Fibroblast of the conjunctiva (primary cell): ENCODE measurements around the gene AWAT2.
"Not testable (repeated sequence)": the region's sequence is repeated elsewhere in the genome, so short reads cannot be mapped to it uniquely, and the experiment has no call there.

ENCODE experiments used
- DNase-seq: peaks from one replicate; pipeline ENCODE4 v3.0.0-alpha.2; 2010; ENCODE audit warnings: low read depth

The AWAT2 gene

DNA sequence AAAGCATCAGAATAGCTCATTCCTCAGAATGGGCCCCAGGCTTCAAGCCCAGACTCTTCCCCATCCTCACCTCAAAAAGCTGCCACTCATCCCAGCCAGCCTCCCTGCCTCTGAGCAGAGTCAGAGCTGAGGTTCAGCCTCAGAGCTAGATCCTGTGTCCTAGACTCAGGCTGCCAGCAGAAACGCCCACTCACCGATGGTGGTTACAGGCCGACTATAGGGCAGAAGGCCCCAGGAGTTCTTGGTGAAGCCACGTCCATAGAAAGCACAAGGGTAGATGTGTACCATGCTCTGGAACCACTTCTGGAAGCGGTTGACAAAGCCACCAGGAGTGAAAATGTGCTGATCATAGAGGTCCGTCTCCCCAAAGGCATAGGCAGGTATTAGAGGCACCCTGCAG lies 7.7 kb downstream of the AWAT2 start:
- no peak for DNase-seq

DNA sequence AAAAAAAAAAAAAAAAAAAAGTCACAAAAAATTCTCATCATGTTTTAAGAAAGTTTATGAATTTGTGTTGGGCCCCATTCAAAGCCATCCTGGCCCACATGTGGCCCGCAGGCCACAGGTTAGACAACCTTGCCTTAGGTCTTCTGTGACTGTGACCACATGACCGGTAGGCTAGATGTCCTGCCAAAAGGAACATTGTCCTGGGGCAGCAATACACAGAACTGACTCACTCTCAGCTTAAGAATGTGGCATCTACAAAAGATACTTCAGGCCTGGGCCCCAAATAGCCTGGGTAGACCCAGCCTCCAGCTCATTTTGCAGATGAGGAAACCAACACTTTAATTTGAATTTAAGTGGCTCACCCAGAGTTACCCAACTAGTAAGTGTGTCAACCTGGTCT lies 10.0 kb downstream of the AWAT2 start:
- no peak for DNase-seq

DNA sequence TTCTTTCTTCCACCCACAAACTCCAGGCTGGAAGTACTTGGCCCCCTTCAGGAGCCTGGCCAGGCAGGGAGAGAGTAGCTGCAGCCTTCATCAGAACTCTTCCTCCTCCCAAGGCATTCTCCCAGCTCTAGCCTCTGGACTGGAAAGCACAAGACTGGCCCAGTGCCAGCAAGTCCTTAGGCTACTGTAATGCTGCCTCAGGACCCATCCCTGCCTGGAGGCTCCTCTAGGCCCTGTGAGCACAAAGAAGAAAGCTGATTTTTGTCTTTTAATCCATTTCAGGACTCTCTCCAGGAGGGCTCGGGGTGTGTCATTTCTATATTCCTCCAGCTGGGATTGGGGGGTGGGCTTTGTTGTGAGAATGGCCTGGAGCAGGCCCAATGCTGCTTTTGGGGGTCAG lies 10.8 kb downstream of the AWAT2 start:
- no peak for DNase-seq

DNA sequence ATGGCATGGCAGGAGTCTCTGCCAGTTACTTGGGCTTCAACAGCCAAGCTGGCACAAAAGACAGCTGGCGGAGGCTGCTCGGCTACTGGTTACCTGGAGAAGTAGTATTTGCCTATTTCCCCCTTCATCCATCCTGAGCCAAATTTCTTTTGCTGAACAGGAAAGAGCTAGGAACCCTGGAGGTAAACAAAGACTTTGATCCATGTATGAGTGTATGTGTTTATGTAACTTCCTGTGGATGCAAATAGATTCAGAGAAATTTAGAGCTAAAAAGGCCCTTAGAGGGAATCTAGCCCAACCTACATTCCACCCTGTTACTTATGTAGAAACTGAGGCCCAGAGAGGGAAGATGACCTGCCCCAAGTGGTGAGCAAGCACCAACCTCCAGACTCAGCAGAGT lies 11.2 kb downstream of the AWAT2 start:
- no peak for DNase-seq

DNA sequence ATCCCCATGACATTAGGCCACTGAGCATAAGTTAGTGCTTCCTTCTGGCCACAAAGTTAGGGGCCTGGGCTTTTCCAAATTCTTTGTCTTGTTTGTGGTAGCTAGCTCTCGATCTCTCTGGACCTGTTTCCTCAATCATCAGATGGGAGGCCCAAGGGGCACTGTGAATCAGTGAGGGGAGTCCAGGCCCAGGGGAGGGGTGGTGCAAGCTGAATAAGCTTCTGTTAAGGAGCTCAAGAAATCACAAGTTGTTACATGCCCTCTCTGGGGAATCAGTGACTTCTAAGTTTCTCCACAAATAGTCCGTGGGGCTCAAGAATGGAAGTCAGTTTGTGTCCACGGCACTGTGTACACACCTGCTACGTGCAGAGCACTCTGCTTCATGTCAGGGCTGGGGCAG lies 15.1 kb downstream of the AWAT2 start:
- no peak for DNase-seq

DNA sequence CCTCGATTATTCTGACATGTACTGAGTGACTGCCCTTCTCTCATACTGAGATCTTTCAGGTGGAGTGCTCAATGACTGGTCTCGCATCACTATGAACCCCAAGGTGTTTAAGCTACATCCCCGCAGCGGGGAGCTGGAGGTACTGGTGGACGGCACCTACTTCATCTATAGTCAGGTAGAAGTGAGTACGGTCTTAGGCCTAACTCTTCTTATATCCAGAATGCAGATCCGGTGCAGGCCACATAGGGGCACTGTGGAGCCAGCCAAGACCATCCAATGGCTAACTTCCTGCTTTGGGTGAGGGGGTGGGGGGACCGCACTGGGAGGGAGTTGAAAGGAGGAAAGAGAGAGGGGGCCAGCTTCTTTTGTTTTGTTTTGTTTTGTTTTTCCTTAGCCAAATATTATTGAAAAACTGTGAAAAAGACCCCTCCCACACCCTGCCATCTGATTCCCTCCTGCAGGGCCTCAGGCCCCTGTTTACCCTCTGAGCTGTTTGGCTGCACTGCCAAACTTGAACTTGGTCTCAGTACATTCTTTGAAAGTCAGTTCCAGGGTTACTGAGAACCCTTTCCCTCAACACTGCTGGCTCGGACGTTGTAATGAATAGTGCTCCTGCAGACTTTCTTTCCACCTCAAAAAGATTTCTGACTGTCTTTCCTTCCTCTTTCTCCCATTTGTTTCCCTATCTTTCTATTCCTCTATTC lies 16.2 kb downstream of the AWAT2 start:
- DNase-seq: no peak

DNA sequence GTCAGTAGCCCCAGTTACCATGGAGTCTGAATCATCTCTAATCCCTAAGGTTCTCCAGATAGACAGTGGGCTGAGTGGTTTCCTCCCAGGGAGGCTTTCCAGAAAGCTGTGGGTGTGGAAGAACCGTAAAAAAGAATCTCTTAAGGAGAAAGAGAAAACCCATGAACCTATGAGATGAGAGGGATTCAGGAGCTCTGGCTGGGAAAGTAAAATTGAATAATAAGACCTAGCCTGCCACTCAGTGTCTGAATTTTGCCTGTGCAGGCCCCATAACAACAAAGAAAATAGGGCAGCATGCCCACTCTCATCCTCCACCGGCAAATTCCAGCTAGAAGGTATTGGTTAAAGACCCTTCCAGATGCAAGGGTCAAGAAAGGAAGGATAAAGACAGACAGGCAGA lies 16.9 kb downstream of the AWAT2 start:
- DNase-seq: no peak

DNA sequence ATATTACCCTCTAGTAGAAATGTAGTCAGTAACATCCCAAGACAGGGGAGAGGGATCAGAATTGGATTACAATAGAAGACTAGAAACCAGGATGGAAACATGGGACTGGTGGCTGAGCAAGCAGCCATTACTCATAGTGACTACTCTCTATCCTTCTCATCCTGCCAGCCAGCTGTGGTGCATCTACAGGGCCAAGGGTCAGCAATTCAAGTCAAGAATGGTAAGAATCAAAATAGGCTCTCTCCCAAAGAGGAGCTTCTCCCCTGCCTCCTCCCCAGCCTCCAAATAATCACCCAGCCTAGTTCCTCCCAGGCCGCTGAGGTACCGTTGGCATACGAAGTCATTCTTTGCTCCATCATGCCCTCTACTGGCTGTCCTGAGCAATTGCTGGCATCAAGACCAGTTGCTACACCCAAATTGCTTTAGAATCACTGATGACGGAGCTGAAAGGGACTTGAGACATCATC lies 19.4 kb downstream of the AWAT2 start:
- DNase-seq: peak; percentile 48

DNA sequence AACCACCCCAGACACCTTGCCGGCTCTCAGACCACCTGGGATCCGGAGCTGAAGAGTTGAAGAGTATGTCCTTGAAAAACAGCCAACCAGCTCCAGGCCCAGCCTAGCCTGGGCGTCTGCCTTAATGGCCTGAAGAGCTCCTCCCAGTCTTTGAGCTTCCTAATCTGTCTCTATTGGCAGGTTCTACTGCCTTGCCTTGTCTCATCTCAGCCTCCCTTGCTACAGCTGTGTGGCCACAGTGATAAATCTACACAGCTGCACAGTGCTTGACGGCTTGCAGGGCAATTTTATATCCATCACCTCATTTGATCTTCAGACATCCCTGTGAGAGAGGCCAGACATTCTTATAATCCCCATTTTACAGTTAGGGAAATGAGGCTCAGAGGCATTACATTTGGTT lies 19.9 kb downstream of the AWAT2 start:
- no peak for DNase-seq

DNA sequence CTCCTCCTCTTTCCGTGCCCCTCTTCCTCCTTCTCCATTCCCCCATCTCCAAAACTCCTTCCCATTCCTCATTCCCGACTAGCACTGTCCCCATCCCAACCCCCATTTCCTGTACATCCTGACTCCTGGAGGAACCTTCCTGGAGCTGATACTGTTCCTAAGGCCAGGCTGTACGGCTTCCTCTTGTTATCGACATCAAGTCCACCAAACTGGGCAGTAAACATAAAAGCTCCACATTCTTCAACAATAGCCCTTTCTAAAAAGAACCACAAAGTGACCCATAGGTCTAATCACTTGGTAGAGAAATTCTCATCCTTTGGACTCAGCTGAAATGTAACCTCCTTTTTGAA lies 22.9 kb downstream of the AWAT2 start:
- DNase-seq: no peak

DNA sequence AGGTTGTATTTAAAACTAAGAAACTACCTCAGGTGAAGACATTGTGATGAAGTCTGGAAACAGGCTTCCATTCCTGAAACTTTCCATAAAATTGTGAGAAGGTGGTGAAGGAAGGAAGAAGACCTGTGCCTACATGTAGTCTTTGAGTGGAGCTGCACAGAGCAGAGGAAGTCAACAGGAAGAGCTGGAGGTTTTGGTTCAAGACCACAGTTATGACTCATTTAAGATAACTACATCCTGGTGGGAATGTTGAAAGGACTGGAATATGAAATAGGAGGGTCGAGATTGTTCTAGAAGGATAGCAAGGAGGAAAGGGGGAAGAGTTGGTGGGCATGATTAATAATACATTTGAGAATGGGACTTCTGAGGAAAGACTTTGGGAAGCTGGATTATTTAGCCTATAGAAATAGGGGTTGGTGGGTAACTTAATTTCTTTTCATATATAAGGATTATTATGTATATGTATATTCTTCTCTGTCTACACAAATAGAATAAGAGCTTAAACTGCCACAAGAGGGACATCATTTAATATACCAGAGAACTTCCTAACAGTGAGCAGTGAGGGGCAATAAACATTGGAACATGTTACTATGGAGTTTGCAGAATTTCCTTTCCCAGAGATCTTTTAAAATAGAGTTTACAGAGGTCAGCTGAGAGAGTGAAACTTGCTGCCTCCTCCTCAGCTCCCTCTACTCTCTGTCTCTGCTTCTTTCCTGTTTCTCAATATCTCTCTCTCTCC lies 23.5 kb downstream of the AWAT2 start:
- no peak for DNase-seq

DNA sequence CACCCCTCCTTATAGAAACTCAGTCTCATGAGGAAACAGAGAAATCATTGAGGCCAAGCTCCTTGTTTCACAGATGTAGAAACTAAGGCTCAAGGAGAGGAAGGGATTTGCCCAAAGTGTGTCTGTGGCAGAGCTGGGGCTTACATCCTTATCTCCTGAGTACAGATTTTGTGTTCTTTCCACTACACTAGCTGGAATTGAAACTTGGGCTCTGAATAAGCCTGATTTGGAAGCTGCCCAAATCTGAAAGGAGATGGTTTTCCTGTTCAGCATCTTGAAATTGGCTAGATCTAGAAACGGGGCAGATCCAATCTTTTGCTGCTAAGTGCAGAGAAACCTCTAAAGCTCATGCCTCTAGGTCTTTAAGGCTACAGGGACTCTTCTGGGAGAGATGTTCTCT lies 24.3 kb downstream of the AWAT2 start:
- DNase-seq: no peak

DNA sequence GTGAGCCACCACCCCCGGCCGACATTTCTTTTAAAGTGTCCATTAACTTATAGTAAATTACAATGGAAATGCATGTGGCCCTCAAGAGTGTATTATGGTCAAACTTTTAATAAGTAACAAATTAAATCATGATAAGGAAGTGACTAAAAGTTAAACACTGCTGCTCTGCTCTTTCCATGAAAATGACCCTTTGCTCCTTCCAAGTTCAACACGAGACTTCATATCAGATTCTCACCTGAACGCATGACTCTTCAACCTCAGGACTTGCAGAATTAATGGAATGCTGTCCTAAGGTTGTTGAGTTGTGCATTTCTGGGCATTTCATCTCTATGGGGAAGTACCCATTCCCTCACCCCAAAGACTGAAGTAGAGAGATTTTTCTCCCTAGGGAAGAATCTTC lies 27.1 kb downstream of the AWAT2 start:
- DNase-seq: no peak

DNA sequence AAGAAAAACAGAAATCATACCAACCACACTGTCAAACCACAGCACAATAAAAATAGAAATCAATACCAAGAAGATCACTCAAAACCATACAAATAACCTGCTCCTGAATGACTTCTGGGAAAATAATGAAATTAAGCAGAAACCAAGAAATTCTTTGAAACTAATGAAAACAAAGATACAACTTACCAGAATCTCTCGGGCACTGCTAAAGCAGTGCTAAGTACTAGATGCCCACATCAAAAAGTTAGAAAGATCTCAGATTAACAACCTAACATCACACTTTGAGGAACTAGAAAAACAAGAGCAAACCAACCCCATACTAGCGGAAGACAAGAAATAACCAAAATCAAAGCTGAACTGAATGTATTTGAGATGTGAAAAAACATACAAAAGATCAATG lies 33.2 kb downstream of the AWAT2 start:
- no peak for DNase-seq

DNA sequence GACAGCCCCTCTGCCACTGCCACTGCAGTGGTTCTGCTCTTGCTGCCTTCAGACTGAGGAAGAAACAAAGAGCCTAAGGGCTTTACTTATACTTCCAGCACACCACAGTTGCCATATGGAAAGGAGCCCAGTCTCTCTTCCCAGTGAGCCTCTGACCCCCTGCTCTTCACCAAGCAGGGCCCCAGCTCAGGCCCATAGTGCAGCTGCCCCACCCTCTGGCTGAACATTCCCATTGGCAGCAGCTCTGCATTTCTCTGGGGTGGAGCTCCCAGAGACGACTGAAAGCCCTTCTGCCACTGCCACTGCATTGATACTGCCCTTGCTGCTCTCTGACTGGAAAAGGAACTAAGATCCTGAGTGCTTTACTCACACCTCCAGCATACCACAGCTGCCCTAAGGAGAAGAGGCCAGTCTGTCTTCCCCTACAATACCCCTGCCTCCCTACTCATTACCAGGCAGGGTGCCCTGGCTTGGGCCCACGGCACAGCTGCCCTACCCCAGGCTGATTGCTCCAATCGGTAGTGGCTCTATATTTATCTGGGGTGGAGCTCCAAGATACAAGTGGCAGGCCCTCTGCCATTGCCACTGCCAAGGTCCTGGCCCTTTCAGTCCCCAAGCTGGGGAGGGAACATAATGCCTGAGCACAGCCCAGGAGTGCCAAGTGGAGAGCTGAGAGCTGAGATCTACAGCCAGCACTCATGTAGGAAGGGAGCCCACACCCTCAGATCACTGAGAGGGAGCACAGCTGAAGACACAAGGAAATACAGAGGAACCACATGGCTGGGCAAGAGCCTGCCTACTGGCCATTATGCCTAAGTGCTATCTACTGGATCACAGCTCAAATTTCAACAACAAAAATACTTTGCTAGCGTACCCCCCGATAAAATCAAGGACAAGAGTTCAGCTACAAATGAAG lies 36.0 kb downstream of the AWAT2 start:
- peak; percentile 22 for DNase-seq

DNA sequence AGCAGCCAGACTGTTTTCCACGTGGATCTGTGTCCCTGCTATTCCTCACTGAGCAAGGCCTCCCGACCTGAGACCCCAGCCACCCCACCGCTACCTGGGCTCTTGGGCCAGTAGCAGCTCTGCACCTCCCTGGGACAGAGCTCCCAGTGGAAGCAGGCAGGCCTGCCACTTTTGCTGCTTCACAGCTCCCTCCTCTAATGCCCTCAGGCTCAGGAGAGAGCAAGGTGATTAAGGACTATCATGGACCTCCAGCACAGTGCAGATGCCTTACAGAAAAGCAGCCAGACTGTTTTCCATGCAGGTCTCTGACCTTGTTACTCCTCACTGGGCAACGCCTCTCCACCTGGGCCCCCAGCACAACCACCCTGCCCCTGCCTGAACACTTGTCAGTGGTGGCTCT lies 37.0 kb downstream of the AWAT2 start:
- DNase-seq: no peak

DNA sequence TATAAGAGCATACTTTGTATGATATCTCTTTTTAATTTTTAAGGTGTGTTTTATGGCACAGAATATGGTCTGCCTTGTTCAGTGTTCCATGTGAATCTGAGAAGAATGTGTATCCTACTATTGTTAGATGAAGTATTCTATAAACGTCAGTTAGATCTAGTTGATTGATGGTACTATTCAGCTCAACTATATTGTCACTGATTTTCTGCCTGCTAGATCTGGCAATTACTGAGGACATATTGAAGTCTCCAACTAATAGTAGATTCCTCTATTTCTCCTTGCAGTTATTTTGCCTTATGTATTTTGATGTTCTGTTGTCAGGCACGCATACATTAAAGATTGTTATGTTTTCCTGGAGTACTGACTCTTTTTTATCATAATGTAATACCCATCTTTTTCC lies 39.8 kb downstream of the AWAT2 start:
- DNase-seq: no peak

DNA sequence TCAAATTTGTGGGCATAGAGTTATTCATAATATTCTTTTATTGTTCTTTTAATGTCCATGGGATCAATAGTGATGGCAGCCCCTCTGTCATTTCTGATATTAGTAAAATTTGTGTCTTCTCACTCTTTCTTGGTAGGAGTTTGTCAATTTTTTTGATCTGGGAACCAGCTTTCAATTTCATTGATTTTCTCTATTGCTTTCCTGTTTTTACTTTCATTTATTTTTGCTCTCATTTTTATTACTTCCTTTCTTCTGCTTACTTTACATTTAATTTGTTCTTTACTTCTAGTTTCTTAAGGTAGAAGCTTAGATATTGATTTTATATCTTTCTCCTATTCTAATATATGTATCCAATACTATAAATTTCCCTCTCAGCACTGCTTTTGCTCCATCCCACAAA lies 40.7 kb downstream of the AWAT2 start:
- DNase-seq: no peak

DNA sequence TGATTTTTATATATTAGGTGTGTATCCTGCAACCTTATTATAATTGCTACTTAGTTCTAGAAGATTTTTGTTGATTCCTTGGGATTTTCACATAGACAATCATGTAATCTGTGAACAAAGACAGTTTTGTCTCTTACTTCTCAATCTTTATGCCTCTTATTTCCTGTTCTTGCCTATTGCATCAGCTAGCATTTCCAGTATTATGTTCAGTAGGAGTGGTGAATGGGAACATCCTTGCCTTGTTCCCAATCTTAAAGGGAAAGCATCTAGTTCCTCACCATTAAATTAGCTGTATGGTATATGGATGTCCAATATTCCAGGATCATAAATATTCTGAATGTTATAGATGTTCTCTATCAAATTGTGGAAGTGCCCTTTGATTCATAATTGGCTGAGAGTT lies 41.8 kb downstream of the AWAT2 start:
- DNase-seq: no peak

DNA sequence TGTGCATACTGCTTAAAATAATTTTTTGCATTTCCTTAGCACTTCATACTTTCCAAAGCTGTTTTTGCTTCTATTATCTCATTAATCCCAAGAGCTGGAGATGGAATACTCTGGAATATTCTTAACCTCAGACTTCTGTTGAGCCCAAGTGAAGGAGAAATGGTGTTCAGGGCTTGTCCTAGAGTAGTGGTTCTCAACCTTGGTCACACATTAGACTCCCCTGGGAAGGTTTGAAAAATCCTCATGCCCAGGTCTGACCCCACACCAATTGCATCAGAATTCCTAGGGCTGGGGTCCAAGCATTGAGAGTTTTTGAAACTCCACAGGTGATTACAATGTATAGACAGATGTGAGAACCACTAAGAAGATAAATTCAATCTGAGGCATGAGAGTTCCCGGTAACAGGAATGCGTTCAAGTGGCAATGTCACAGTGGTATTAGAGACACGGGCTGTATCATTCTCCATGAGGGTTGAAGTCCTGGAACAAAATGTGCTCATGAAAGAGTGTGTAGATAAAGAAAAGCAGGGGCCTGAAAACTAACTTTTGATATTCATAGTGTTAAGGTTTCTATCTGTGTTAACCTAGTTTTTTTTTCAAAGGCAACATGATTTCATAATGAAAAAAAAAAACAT lies 47.9 kb downstream of the AWAT2 start:
- DNase-seq: no peak

DNA sequence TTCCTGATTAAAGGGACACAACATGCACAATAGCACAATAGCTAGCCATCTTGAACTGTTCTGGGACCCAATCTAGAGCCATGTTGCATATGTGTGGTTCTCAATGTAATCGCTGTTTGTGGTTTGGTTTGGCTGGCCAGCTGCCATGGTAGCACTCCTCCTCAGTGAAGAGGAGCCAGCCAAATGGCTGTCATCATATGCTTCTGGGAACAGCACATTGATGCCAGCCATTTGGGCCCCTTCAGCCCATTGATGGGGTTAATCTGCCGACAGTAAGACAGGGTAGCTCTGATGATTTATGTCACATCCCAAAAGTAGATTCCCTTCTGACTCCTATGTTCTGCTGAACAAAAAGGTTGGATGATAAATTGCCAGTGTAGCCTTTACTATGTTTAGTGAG lies 48.5 kb downstream of the AWAT2 start:
- DNase-seq: no peak

DNA sequence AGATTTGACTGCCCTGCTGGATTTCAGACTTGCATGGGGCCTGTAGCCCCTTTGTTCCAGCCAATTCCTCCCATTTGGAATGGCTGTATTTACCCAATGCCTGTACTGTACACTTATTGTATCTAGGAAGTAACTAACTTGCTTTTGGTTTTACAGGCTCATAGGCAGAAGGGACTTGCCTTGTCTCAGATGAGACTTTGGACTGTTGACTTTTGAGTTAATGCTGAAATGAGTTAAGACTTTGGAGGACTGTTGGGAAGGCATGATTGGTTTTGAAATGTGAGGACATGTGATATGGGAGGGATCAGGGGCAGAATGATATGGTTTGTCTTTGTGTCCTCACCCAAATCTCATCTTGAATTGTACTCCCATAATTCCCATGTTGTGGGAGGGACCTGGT lies 51.4 kb downstream of the AWAT2 start:
- not testable (repeated sequence) for DNase-seq

DNA sequence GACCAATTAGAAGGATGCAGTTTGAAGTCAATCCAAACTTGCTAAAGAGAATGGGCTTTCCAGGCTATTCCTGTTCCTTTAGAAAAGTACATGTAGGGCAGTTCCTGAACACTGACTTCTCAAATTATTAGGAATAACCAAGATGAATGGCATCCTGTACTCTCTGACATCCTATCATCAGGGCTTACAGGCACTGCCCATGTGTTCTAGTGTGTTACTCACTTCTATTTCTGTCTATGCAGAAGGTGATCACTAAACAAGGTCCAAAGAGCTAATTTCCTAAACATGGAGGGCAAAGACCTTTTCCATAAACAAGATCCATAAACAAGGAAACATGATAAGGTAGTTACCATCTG lies 53.6 kb downstream of the AWAT2 start:
- no peak for DNase-seq
